NCI-H82 treated with DMSO at 0.1 percent for 48 hours (cell line): Measurements from ENCODE around the gene ANTXR2.
A peak's percentile ranks its signal among the peaks of the same experiment; 100 is the strongest.

Experiments
- DNase-seq: peaks from one replicate; lab custom pipeline; 2025; ENCODE audit not compliant: unreplicated experiment; lab: John Stamatoyannopoulos, UW

Gene ANTXR2

DNA sequence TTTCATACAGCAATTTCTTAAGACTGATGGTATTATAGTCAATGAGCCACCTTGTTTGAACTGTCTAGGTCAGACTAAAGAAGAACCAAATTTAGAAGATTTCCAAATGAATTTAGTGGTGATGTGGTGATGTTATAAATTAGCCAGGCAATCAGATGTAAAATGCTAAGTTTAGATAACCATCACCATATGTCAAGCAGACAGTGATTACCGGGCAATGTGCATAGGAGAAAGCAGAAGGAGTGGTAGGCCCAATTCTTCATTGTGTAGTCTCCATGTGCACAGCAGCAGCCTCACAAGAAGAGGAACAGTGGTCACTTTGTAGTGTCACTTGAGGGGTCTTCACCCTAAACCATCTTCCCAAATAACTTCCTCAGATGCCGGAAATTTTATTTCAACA lies 198.8 kb downstream of the ANTXR2 start:
- DNase-seq, result no peak

DNA sequence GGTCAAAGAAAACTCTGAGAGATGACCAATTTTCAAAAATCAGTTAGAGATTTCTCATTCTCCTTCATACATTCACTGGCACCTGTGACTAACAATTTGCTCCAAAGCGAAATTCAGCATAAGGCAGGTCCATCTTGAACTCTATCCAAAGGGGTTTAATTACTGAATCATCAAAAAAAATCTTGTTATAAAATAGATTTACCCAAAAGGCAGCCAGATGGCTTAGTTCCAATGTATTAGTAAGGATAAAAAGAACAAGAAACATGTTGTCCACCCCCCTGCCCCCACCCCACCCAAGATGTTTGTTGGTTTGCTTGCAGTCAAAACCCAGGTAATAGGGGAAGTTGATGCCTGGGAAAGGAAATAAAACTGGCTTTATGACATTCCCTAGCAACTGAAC lies 200.3 kb downstream of the ANTXR2 start:
- peak; percentile 52 for DNase-seq

DNA sequence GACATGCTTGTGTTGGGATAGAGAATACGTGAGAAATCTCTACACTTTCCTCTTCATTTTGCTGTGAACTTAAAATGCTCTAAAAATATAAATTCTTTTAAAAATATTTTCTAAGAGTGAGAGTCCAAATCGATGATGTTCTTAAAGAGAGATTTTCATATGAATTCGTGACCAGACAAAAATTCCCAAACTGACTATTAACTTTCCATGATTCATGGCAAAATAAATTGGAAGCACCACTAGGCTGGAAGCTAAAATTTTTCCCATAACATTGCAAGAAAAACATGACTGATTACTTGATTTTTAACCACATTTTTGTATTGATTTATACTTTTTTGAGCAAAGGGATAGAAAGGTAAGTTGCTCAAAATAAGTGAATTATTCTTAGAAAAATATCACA lies 201.1 kb downstream of the ANTXR2 start:
- DNase-seq, result no peak

DNA sequence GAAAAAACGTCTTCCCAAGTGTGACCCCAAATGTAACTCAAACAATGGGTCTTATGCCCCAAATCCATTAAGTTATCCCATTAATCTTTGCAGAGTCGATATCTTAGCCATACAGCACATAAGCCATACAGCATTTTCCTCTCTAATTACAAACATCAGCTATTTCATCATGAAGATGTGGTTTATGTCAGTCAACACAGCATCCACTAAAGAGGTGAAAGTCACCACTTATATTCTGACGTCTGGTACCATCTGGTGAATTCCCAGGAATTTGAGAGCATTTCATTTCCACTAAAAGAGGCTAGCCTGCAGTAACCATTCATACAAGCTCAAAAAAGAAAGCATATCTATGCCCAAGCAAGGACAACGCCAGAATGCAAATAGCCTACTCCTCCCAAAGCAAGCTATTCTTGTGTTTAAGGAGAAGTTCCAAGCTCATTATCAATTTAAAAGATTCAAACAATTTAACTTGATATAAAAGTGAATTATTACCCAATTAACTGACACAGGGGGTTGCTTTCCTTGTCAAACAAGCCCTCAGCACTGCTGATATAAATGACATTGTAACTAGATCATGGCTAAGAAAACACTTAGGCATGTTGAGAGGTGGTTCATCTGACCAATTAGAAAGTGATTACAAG lies 203.3 kb downstream of the ANTXR2 start:
- DNase-seq, result peak; percentile 32

DNA sequence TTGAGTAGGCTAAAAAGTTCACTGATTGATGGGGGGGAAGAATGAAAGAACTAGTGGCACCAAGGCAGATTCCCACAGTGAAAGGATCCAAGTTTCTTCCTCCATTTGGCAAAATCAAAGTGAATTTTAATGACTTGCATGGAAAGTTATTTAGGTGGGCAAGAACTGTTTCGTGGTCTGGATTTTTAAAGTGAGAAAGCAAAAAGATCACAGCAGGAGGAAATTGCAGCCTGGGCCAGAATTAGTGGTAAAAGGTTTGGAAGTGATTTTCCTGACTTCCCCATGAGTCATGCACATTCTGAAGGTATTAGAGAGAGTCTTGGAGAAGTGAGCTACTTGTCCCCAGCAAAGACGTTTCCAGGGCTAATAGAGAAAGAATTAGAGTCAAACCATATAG lies 207.8 kb downstream of the ANTXR2 start:
- DNase-seq, result no peak

GRCh38 chr4:79864500-79865200 lies 208.4 kb downstream of the ANTXR2 start:
- DNase-seq, result peak; percentile 78

GRCh38 chr4:79863333-79863732 lies 209.7 kb downstream of the ANTXR2 start:
- peak; percentile 54 for DNase-seq

DNA sequence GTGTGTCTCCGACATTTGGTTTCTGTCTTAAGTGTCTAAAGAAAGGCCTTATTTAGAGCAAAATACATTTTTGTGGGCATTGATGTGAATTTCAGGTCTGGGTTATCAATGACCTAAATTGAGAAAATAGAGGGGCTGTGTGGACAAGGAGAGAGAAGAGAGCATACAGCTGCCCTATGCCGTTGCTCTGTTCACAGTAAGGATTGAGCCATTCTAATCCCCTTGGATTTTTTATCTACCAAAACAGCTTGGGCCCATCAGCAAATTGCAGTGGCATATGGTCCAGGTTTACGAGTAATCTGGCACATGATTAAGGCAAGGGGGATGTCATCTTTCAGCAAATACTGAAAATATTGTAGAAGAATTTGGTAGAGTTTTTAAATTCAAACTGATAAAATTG lies 210.2 kb downstream of the ANTXR2 start:
- peak; percentile 94 for DNase-seq

- DNase-seq, result no peak
Observed at GRCh38 chr4:79857811-79858210, 215.2 kb downstream of the ANTXR2 start.

- DNase-seq, result no peak
Observed at GRCh38 chr4:79856196-79856595, 216.8 kb downstream of the ANTXR2 start.

DNA sequence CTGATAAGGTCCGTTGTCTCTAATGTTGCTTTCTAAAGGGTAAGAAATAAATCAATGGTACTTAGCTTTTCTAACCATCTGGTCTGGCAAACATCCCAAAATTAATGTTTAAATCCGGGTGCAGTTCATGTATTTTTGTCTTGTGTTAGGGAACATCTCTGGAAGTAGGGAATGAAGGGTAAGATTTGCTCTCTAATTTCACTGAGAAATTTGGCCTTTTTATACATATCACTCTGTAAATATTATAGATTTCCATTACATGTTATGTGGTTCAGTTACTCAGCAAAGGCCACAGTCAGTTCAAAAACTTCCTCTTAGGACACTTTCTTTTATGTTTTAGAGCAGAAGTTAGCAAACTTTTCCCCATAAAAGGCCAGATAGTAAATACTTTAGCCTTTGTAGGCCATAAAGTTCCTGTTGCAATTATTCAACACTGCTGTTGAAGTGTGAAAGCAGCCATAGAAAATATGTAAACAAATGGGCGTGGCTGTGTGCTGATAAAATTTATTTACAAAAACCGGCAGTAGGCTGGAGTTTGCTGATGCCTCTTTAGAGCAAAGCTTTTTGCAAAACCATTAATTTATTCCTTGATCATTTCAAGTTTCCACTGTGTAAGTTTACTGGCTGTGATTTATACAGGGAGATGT lies 218.1 kb downstream of the ANTXR2 start:
- DNase-seq, result peak; percentile 72

DNA sequence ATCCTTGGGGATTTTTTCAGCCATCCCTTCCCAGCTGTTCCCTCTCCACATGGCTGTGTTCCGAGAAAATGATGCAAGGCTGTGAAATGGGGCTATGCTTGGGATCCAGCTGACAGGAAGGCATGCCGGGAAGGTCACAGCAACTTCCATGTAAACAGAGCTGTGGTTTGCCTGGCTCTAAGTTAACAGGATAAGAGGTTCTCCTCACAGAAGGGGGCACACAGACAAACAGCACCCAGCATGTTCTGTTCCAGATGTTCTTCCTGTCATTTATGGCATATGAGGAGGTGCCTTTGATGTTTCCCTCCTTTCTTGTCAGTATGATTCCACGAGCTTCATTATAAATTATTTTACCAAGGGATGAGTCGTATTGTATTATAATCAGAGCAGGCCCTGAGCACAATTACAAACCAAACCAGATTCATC lies 220.7 kb downstream of the ANTXR2 start:
- DNase-seq, result peak; percentile 39

DNA sequence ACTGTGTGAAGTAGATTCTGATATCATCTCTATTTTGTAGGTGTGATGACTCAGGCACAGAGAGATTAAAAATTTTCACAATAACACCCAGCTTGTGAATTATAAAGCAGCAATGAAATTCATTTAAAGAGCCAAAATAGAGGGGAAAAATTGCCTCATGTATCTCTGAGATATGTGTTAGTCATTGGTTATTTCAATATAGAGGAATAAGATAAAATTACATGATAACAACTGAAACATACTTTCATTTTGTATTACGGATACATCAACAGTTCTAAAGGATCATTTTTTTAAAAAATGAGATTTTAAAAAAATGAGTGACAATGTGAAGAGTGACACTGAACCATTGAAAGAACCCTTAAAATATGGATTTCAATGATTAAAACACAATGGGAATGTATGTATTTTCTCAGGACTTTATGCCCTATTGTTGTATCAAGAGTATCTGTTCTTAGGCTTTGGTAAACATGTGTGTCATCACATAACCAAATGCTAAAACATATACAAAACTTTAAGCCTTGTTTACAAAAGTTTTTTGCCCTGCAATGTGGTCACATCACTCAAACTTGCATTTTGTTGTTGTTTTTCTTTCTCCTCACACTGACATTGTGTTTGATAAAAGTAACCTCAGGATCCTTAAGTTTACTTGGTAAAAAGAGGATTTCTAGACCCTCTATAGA lies 221.3 kb downstream of the ANTXR2 start:
- no peak for DNase-seq
